Measurements from ENCODE around the gene TRMT2A. TPM values are rescaled to one million over a fixed set of nuclear protein-coding genes. Genes with fewer than 3 reads are reported as not detected.

Gene TRMT2A
- total RNA-seq, 1 donor from 2014 or later, result 70.4 TPM

DNA sequence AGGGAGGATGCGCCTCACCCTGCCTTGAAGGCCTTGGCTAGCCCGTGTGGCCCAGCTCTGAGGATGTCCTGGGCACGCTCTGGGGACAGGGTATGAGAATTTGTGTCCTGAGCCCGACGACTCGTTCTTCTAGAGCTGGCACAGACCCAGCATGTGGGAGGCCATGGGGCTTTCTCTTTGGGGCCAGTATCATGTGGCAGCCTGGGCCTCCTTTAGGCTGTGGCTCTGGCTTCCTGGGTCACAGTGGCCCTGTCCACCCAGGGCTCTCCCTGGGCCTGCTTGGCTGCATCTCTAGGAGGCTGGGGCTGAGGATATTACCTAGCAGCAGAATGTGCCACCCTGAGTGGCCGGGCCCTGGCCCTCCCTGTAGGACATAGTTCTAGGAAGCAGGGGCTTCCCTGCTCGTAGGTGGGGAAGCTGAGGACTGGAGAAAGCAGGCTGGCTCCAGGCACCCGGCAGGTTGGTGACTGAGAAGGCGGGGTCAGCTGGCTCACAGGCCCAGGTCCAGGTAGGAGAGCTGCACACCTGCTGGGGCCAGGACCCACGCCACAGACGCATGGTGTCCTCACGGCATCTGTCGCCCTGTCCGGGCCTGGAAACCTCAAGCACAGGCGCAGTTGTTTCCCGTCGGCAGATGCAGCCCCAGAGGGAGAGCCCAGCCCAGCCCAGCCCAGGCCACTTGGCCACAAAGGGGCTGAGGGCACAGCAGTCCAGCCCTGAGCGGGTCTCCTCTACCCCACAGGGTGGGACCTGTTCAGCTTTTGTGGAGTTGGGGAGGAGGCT lies 27.0 kb upstream of the TRMT2A start:
- intact Hi-C loops (cut with DNase I), result no loop called here
- no peaks in the 10 kb centered on the region for H3K4me1 ChIP-seq
- H3K4me3 ChIP-seq, result no peak overlapping the region
- no peak for TF ChIP-seq CTCF (IDR thresholded peaks at IDR 0.05)
- H3K27me3 ChIP-seq (ENCODE audit: low read depth), result no peaks in the 10 kb centered on the region
- no peaks in the 10 kb centered on the region for H3K9me3 ChIP-seq
- no peak for DNase-seq
- no peak overlapping the region for H3K27ac ChIP-seq
- no peak for ATAC-seq
- peaks cover 31% of the 10 kb centered on the region for H3K36me3 ChIP-seq

DNA sequence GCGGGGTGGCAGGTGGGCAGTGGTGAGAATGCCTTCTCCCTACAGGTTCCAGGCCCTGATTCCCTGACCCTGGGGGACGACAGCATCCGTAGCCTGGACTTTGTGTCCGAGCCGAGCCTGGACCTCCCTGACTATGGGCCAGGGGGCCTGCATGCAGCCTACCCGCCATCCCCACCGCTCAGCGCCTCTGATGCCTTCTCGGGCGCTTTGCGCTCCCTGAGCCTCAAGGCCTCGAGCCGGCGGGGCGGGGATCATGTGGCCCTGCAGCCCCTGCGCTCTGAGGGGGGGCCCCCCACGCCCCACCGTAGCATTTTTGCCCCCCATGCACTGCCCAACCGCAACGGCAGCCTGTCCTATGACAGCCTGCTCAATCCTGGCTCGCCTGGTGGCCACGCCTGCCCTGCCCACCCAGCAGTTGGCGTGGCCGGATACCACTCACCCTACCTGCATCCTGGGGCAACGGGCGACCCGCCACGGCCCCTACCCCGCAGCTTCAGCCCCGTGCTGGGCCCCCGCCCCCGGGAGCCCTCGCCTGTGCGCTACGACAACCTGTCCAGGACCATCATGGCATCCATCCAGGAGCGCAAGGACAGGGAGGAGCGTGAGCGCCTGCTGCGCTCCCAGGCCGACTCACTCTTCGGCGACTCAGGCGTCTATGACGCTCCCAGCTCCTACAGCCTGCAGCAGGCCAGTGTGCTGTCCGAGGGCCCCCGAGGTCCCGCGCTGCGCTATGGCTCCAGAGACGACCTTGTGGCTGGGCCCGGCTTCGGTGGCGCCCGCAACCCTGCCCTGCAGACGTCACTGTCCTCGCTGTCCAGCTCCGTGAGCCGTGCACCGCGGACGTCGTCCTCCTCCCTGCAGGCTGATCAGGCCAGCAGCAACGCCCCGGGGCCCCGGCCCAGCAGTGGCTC lies 25.9 kb upstream of the TRMT2A start:
- H3K36me3 ChIP-seq, result peaks cover 31% of the 10 kb centered on the region

GRCh38 chr22:20141186-20142077 lies 24.4 kb upstream of the TRMT2A start:
- intact Hi-C loops (cut with DNase I), result no loop called here
- ATAC-seq, result no peak
- H3K4me3 ChIP-seq, result no peak overlapping the region
- H3K27me3 ChIP-seq (ENCODE audit: low read depth), result no peaks in the 10 kb centered on the region
- H3K9me3 ChIP-seq, result no peaks in the 10 kb centered on the region
- no peak for TF ChIP-seq CTCF (IDR thresholded peaks at IDR 0.05)
- H3K27ac ChIP-seq, result no peak overlapping the region
- peaks cover 31% of the 10 kb centered on the region for H3K36me3 ChIP-seq
- H3K4me1 ChIP-seq, result peaks cover 19% of the 10 kb centered on the region
- DNase-seq, result no peak

More for the DNA sequence above, 25.9 kb upstream of the TRMT2A start:
- Histone ChIP-seq H3K4me3 (no peak overlapping the region), H3K9me3 (no peaks in the 10 kb centered on the region), H3K27me3 (ENCODE audit: low read depth) (no peaks in the 10 kb centered on the region), H3K27ac (no peak overlapping the region), H3K4me1 (peaks cover 4% of the 10 kb centered on the region)
- TF ChIP-seq CTCF (IDR thresholded peaks at IDR 0.05), result no peak
- ATAC-seq (no peak), DNase-seq (no peak)
- intact Hi-C loops (cut with DNase I), result no loop called here

DNA sequence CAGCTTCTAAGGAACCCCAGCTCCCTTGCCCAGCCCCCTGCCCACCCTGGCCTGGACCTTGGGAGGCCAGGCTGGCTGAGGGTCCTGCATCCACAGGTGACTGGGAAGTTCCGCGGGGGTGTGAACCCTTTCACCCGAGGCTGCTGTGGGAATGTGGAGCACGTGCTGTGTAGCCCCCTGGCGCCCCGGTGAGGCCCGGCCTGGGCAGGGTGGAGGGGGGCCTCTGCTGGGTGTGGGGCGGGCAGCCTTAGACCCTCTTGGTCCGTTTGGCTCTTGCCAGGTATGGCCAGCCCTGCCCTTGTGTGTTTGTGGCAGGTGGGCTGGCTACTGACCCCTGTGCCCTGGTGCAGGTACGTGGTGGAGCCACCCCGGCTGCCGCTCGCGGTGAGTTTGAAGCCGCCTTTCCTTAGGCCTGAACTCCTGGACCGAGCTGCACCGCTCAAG lies 23.5 kb upstream of the TRMT2A start:
- no peaks in the 10 kb centered on the region for H3K9me3 ChIP-seq
- no peaks in the 10 kb centered on the region for H3K27me3 ChIP-seq (ENCODE audit: low read depth)
- no peak overlapping the region for H3K27ac ChIP-seq
- peaks cover 31% of the 10 kb centered on the region for H3K36me3 ChIP-seq
- DNase-seq, result no peak
- H3K4me3 ChIP-seq, result no peak overlapping the region
- intact Hi-C loops (cut with DNase I), result no loop called here
- ATAC-seq, result no peak
- peaks cover 27% of the 10 kb centered on the region for H3K4me1 ChIP-seq
- TF ChIP-seq CTCF (IDR thresholded peaks at IDR 0.05), result no peak

- Histone ChIP-seq H3K9me3 (no peaks in the 10 kb centered on the region), H3K36me3 (peaks cover 31% of the 10 kb centered on the region), H3K27me3 (ENCODE audit: low read depth) (no peaks in the 10 kb centered on the region), H3K27ac (no peak overlapping the region), H3K4me1 (peaks cover 32% of the 10 kb centered on the region), H3K4me3 (no peak overlapping the region)
- TF ChIP-seq CTCF (IDR thresholded peaks at IDR 0.05), result no peak
- intact Hi-C loops (cut with DNase I), result no loop called here
- DNase-seq (no peak), ATAC-seq (no peak)
Measured at GRCh38 chr22:20140107-20140445, 23.1 kb upstream of the TRMT2A start.
